ENCODE results near the gene NKAIN2. TPM values are rescaled to one million over a fixed set of nuclear protein-coding genes. Genes with fewer than 3 reads are reported as not detected.

NKAIN2 gene
- total RNA-seq, 1 experiment from 2014 or later: 2.7 TPM

DNA sequence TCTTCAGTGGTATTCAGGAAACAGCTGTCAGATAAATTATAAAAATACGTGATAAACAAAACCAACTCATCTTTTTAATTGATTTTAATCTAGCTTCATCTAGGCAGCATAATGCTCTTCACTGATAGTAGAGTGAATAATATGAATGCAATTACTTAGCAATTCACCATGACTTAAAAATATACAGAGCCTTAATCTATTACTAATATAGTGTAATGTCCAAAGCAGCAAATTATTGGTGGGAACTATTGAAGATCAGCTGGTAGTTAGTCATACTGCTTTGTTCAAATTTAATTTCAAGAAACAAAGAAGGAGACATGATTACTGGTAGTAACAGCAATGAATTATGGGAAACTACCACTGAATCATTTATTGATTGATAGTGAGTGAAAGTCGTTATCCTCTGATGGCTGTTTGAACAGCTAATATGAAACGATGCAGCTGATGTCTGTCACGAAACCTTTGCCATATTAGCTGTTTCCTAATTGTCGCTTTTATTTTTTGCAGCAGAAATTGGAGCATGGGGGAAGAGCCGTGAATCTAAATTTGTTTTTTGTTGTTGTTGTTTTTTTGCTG is 99.2 kb downstream of the NKAIN2 start:
- Mint-ChIP-seq H3K27me3 (ENCODE audit: insufficient read depth, unreplicated experiment) (no peaks in the 10 kb centered on the region), H3K36me3 (ENCODE audit: insufficient read depth, unreplicated experiment) (no peaks in the 10 kb centered on the region), H3K9me3 (ENCODE audit: unreplicated experiment) (no peaks in the 10 kb centered on the region), H3K4me3 (ENCODE audit: unreplicated experiment) (no peak overlapping the region), H3K4me1 (ENCODE audit: insufficient read depth, unreplicated experiment) (no peaks in the 10 kb centered on the region), H3K27ac (ENCODE audit: low read depth, unreplicated experiment) (no peak overlapping the region)
- no peak for DNase-seq (ENCODE audit: unreplicated experiment)
- TF ChIP-seq, protein P1, sequence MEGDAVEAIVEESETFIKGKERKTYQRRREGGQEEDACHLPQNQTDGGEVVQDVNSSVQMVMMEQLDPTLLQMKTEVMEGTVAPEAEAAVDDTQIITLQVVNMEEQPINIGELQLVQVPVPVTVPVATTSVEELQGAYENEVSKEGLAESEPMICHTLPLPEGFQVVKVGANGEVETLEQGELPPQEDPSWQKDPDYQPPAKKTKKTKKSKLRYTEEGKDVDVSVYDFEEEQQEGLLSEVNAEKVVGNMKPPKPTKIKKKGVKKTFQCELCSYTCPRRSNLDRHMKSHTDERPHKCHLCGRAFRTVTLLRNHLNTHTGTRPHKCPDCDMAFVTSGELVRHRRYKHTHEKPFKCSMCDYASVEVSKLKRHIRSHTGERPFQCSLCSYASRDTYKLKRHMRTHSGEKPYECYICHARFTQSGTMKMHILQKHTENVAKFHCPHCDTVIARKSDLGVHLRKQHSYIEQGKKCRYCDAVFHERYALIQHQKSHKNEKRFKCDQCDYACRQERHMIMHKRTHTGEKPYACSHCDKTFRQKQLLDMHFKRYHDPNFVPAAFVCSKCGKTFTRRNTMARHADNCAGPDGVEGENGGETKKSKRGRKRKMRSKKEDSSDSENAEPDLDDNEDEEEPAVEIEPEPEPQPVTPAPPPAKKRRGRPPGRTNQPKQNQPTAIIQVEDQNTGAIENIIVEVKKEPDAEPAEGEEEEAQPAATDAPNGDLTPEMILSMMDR (IDR thresholded peaks at IDR 0.05; ENCODE audit: unreplicated experiment): no peak
- intact Hi-C loops (cut with micrococcal nuclease): no loop called here
- CTCF ChIA-PET: no interaction called here
- no TSS peak for BruUV-seq (replicated peaks)
- POLR2A ChIA-PET: interaction anchor here (0.6 kb wide), 1 partner anchor 918 kb away, joined by 3 read pairs; no protein-coding TSS in a partner anchor

DNA sequence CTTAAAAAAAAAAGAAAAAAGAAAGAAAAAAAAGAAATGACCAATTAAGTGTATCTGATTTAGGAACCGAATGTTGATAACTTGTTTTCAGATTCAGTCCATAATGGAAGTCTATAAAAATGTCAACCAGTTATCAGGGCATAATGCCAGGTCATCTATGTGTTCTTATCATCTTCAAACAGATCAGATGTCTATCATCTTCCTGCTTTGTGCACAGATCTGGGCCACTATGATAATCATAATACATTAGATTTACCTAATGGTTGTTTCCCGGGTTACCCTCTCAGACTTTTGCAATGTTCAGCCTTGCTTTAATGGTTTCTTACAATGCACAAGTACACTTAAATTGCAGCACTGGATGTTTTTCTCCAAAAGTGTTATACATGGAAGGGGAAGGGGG is 100.6 kb downstream of the NKAIN2 start:
- DNase-seq (ENCODE audit: unreplicated experiment): no peak
- no TSS peak for BruUV-seq (replicated peaks)
- no peak overlapping the region for H3K27ac Mint-ChIP-seq (ENCODE audit: low read depth, unreplicated experiment)
- TF ChIP-seq, protein P1 (IDR thresholded peaks at IDR 0.05; ENCODE audit: unreplicated experiment): no peak
- no peaks in the 10 kb centered on the region for H3K36me3 Mint-ChIP-seq (ENCODE audit: insufficient read depth, unreplicated experiment)
- H3K4me3 Mint-ChIP-seq (ENCODE audit: unreplicated experiment): no peak overlapping the region
- H3K4me1 Mint-ChIP-seq (ENCODE audit: insufficient read depth, unreplicated experiment): no peaks in the 10 kb centered on the region
- H3K9me3 Mint-ChIP-seq (ENCODE audit: unreplicated experiment): no peaks in the 10 kb centered on the region
- intact Hi-C loops (cut with micrococcal nuclease): no loop called here
- ChIA-PET CTCF (no interaction called here), POLR2A (no interaction called here)
- no peaks in the 10 kb centered on the region for H3K27me3 Mint-ChIP-seq (ENCODE audit: insufficient read depth, unreplicated experiment)

DNA sequence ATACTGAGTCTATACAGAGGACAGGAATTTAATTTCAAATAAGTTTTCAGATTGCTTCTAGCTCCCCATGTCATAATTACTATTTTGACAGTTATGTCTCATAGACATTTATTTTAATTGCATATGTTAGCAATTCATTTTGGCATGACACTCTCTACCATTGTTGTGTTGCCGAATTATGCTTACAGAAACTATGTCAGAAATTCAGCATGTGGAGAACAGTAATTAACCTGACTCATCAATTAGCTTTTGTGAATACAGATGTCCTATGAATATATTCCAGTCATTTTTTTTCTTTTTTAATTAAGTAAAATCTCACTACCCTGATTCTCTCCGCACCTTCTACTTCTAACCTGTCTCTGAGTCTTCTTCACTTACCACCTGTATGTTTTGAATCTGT is 105.1 kb downstream of the NKAIN2 start:
- Mint-ChIP-seq H3K36me3 (ENCODE audit: insufficient read depth, unreplicated experiment) (no peaks in the 10 kb centered on the region), H3K4me1 (ENCODE audit: insufficient read depth, unreplicated experiment) (peaks cover under 1% of the 10 kb centered on the region), H3K4me3 (ENCODE audit: unreplicated experiment) (no peak overlapping the region), H3K27ac (ENCODE audit: low read depth, unreplicated experiment) (no peak overlapping the region), H3K27me3 (ENCODE audit: insufficient read depth, unreplicated experiment) (no peaks in the 10 kb centered on the region), H3K9me3 (ENCODE audit: unreplicated experiment) (no peaks in the 10 kb centered on the region)
- POLR2A ChIA-PET: interaction anchor here (0.6 to 1.2 kb wide), 2 partner anchors 627 to 715 kb away, joined by 3 read pairs; no protein-coding TSS in a partner anchor
- no TSS peak for BruUV-seq (replicated peaks)
- CTCF ChIA-PET: interaction anchor here (0.9 kb wide), 1 partner anchor 11 kb away, joined by 4 read pairs; no protein-coding TSS in a partner anchor
- TF ChIP-seq, protein P1 (IDR thresholded peaks at IDR 0.05; ENCODE audit: unreplicated experiment): no peak
- intact Hi-C loops (cut with micrococcal nuclease): no loop called here
- DNase-seq (ENCODE audit: unreplicated experiment): no peak

DNA sequence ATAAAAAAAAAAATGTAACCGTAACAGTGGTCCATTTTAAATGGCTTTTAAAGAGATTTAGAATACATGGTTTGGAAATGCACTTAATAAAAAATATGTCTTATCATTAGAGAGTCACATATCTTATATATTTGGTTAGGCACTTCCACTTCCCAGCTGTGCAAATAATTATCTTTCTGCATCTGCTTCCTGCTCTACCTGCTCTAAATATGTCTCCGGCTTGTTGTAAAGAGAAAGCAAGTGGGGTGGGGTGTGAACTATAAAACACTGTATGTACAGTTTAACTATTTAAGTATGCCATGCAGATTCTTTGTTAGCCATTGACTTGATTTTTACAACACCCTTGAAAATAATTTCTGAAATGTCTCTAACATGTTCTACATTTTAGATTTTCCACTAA is 106.3 kb downstream of the NKAIN2 start:
- ChIA-PET CTCF (no interaction called here), POLR2A (no interaction called here)
- Mint-ChIP-seq H3K27ac (ENCODE audit: low read depth, unreplicated experiment) (no peak overlapping the region), H3K4me1 (ENCODE audit: insufficient read depth, unreplicated experiment) (peaks cover 5% of the 10 kb centered on the region), H3K4me3 (ENCODE audit: unreplicated experiment) (no peak overlapping the region), H3K27me3 (ENCODE audit: insufficient read depth, unreplicated experiment) (no peaks in the 10 kb centered on the region), H3K36me3 (ENCODE audit: insufficient read depth, unreplicated experiment) (no peaks in the 10 kb centered on the region), H3K9me3 (ENCODE audit: unreplicated experiment) (no peaks in the 10 kb centered on the region)
- intact Hi-C loops (cut with micrococcal nuclease): no loop called here
- no peak for DNase-seq (ENCODE audit: unreplicated experiment)
- no TSS peak for BruUV-seq (replicated peaks)
- TF ChIP-seq, protein P1 (IDR thresholded peaks at IDR 0.05; ENCODE audit: unreplicated experiment): no peak
